SK-N-SH treated with all-trans-retinoic acid at 6 μM for 48 hours (cell line): ENCODE measurements around the gene CFAP221.

Experiments used
- ATAC-seq: fragments of 200-7000 bp; cut with Tn5 transposase; 3 replicates; pipeline ENCODE4 v1.9.1; 2020; ENCODE audit warnings: mild to moderate bottlenecking, moderate library complexity
- ARNTL ChIP-seq: fragments of 450-650 bp; formaldehyde crosslinking; IDR thresholded peaks from 2 replicates; pipeline ENCODE4 v1.5.0; 2020; ENCODE audit warnings: low read depth, mild to moderate bottlenecking, moderate library complexity, borderline replicate concordance
- BACH2 ChIP-seq: fragments of 250-450 bp; sonication (Bioruptor Pico); IDR thresholded peaks from 2 replicates; pipeline ENCODE4 v1.9.0; 2021; ENCODE audit warnings: mild to moderate bottlenecking, borderline replicate concordance
- CREB5 ChIP-seq: fragments of 250-450 bp; sonication (Bioruptor Pico); IDR thresholded peaks from 2 replicates; pipeline ENCODE4 v1.5.1; 2020; ENCODE audit warnings: low read depth, mild to moderate bottlenecking, moderate library complexity
- CSDC2 ChIP-seq: fragments of 250-450 bp; sonication (Bioruptor Pico); IDR thresholded peaks from 2 replicates; pipeline ENCODE4 v1.5.0; 2020; ENCODE audit warnings: mild to moderate bottlenecking, moderate library complexity
- CSRNP3 ChIP-seq: fragments of 250-450 bp; sonication (Bioruptor Pico); IDR thresholded peaks from 2 replicates; pipeline ENCODE4 v1.5.1; 2021; ENCODE audit warnings: mild to moderate bottlenecking, moderate library complexity
- ESRRG ChIP-seq: fragments of 250-450 bp; sonication (Bioruptor Pico); IDR thresholded peaks from 2 replicates; pipeline ENCODE4 v1.6.1; 2021; ENCODE audit warnings: mild to moderate bottlenecking
- GLIS3 ChIP-seq: fragments of 250-450 bp; sonication (Bioruptor Pico); IDR thresholded peaks from 2 replicates; pipeline ENCODE4 v1.5.0; 2020; ENCODE audit warnings: mild to moderate bottlenecking, moderate library complexity
- ISL1 ChIP-seq: fragments of 250-450 bp; sonication (Bioruptor Pico); IDR thresholded peaks from 2 replicates; pipeline ENCODE4 v2.1.2; 2022; ENCODE audit warnings: mild to moderate bottlenecking, moderate library complexity
- OSR1 ChIP-seq: fragments of 250-450 bp; sonication (Bioruptor Pico); IDR thresholded peaks from 2 replicates; pipeline ENCODE4 v1.8.0; 2022; ENCODE audit warnings: moderate library complexity, mild to moderate bottlenecking, inconsistent platforms
- PATZ1 ChIP-seq: fragments of 250-450 bp; sonication (Bioruptor Pico); IDR thresholded peaks from 2 replicates; pipeline ENCODE4 v1.8.0; 2020; ENCODE audit warnings: mild to moderate bottlenecking, moderate library complexity, borderline replicate concordance
- POU6F1 ChIP-seq: fragments of 250-450 bp; sonication (Bioruptor Pico); IDR thresholded peaks from 2 replicates; pipeline ENCODE4 v1.8.0; 2021; ENCODE audit warnings: low read depth, mild to moderate bottlenecking, moderate library complexity, borderline replicate concordance
- PPARA ChIP-seq: fragments of 250-450 bp; sonication (Bioruptor Pico); IDR thresholded peaks from 2 replicates; pipeline ENCODE4 v1.5.0; 2020; ENCODE audit warnings: mild to moderate bottlenecking, borderline replicate concordance
- RARB ChIP-seq: fragments of 250-450 bp; sonication (Bioruptor Pico); IDR thresholded peaks from 2 replicates; pipeline ENCODE4 v1.8.0; 2021; ENCODE audit warnings: mild to moderate bottlenecking, moderate library complexity
- TCF4 ChIP-seq: fragments of 250-450 bp; sonication (Bioruptor Pico); IDR thresholded peaks from 2 replicates; pipeline ENCODE4 v1.8.0; 2021; ENCODE audit warnings: mild to moderate bottlenecking, moderate library complexity, borderline replicate concordance
- TOX ChIP-seq: fragments of 250-450 bp; sonication (Bioruptor Pico); IDR thresholded peaks from 2 replicates; pipeline ENCODE4 v1.8.0; 2021; ENCODE audit warnings: mild to moderate bottlenecking, moderate library complexity, borderline replicate concordance
- TSHZ2 ChIP-seq: fragments of 250-450 bp; sonication (Bioruptor Pico); IDR thresholded peaks from 2 replicates; pipeline ENCODE4 v1.5.0; 2020; ENCODE audit warnings: mild to moderate bottlenecking, moderate library complexity
- ZC3H10 ChIP-seq: fragments of 250-450 bp; sonication (Bioruptor Pico); IDR thresholded peaks from 2 replicates; pipeline ENCODE4 v1.5.1; 2021; ENCODE audit warnings: mild to moderate bottlenecking, moderate library complexity
- ZFP3 ChIP-seq: fragments of 250-450 bp; sonication (Bioruptor Pico); IDR thresholded peaks from 2 replicates; pipeline ENCODE4 v1.5.0; 2020; ENCODE audit warnings: mild to moderate bottlenecking, moderate library complexity
- ZFP30 ChIP-seq: fragments of 450-650 bp; formaldehyde crosslinking; IDR thresholded peaks from 2 replicates; pipeline ENCODE4 v1.5.0; 2022; ENCODE audit warnings: mild to moderate bottlenecking, moderate library complexity
- ZNF565 ChIP-seq: fragments of 450-650 bp; formaldehyde crosslinking; conservative IDR thresholded peaks from 2 replicates; pipeline ENCODE4 v1.5.0; 2020; ENCODE audit warnings: low read depth, mild to moderate bottlenecking, moderate library complexity
- ZNF70 ChIP-seq: fragments of 450-650 bp; formaldehyde crosslinking; IDR thresholded peaks from 2 replicates; pipeline ENCODE4 v1.5.0; 2020; ENCODE audit warnings: mild to moderate bottlenecking, moderate library complexity
- ZNF8 ChIP-seq: fragments of 450-650 bp; formaldehyde crosslinking; IDR thresholded peaks from 2 replicates; pipeline ENCODE4 v1.5.0; 2020; ENCODE audit warnings: mild to moderate bottlenecking, moderate library complexity

The CFAP221 gene

GRCh38 chr2:119598596-119599263 lies 54.5 kb downstream of the CFAP221 start:
- no peak for ATAC-seq
- TF ChIP-seq ZFP3 (CRISPR knock-in tag), result no peak
- TF ChIP-seq CSRNP3 (CRISPR knock-in tag), result no peak
- no peak for TF ChIP-seq PATZ1
- no peak for TF ChIP-seq TCF4 (CRISPR knock-in tag)
- TF ChIP-seq POU6F1 (CRISPR knock-in tag), result no peak
- TF ChIP-seq GLIS3 (CRISPR knock-in tag), result no peak
- no peak for TF ChIP-seq CREB5 (CRISPR knock-in tag)
- TF ChIP-seq ESRRG, result no peak
- TF ChIP-seq TOX (CRISPR knock-in tag), result no peak
- TF ChIP-seq ZNF565 (CRISPR knock-in tag), result no peak
- TF ChIP-seq CSDC2 (CRISPR knock-in tag), result no peak
- no peak for TF ChIP-seq ARNTL
- TF ChIP-seq BACH2 (CRISPR knock-in tag), result no peak
- no peak for TF ChIP-seq ZNF70
- TF ChIP-seq ZNF8 (CRISPR knock-in tag), result no peak
- no peak for TF ChIP-seq ZFP30 (CRISPR knock-in tag)
- TF ChIP-seq ZC3H10, result no peak
- no peak for TF ChIP-seq PPARA
- TF ChIP-seq RARB, result no peak
- TF ChIP-seq TSHZ2 (CRISPR knock-in tag), result no peak
- TF ChIP-seq, all 23 proteins: peak for 0

GRCh38 chr2:119599384-119599783 lies 55.1 kb downstream of the CFAP221 start:
- ATAC-seq, result no peak
- TF ChIP-seq RARB (no peak), ZFP3 (CRISPR knock-in tag) (no peak), POU6F1 (CRISPR knock-in tag) (no peak), CSRNP3 (CRISPR knock-in tag) (no peak), CSDC2 (CRISPR knock-in tag) (no peak), CREB5 (CRISPR knock-in tag) (no peak), ISL1 (no peak), ESRRG (no peak), OSR1 (no peak), ZNF70 (no peak), PATZ1 (no peak), BACH2 (CRISPR knock-in tag) (no peak), TCF4 (CRISPR knock-in tag) (no peak), ZNF565 (CRISPR knock-in tag) (no peak), TOX (CRISPR knock-in tag) (no peak)
